ENCODE data around the gene NTSR2. TPM values are rescaled to one million over a fixed set of nuclear protein-coding genes. Genes with fewer than 3 reads are reported as not detected.

The NTSR2 gene
- total and polyA plus RNA-seq, 2 experiments from 2014 or later, result 0.10 TPM; not detected in 1

DNA sequence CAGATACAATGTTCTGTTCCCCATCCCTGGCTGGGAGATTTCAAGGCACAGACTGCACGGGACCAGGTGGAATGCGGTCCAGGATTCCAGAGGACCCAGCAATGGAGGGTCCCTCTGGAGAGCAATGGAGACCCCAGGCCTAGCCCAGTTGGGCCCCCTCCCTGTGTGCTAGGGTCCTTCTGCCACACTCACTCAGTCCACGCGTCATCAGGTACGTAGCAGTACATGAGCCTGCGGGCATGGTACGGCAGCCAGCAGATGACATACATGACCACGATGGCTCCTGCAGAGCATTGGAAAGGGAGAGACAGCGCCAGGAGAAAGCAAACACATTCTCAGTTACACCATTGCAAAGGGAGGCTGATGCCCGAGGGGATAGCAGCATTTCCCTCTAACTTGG is 10.1 kb downstream of the NTSR2 start:
- no peak overlapping the region for H2AFZ ChIP-seq
- no peak overlapping the region for H3K4me2 ChIP-seq
- Mint-ChIP-seq H3K27ac (no peak overlapping the region), H3K4me3 (no peak overlapping the region), H3K36me3 (ENCODE audit: low read depth) (peaks cover 3% of the 10 kb centered on the region; the same call in 1 of the 3 replicates), H3K27me3 (ENCODE audit: insufficient read depth, low read depth, poor library complexity) (peaks cover 9% of the 10 kb centered on the region), H3K4me1 (no peaks in the 10 kb centered on the region), H3K9me3 (peaks cover 5% of the 10 kb centered on the region)
- no peak for DNase-seq (ENCODE audit: low spot score)
- no peaks in the 10 kb centered on the region for H3K9me2 ChIP-seq (ENCODE audit: insufficient read depth)
- no peaks in the 10 kb centered on the region for H3K4me1 ChIP-seq (ENCODE audit: insufficient read depth)
- no peaks in the 10 kb centered on the region for H3F3A ChIP-seq (replicated peaks; ENCODE audit: low read depth)
- no peaks in the 10 kb centered on the region for H3K27me3 ChIP-seq (ENCODE audit: insufficient read depth)
- no peak for ATAC-seq
- H4K20me1 ChIP-seq (replicated peaks; ENCODE audit: insufficient read depth), result no peaks in the 10 kb centered on the region
- no peak overlapping the region for H3K27ac ChIP-seq (ENCODE audit: low read depth)
- no peaks in the 10 kb centered on the region for H3K36me3 ChIP-seq (ENCODE audit: insufficient read depth)
- TF ChIP-seq STAT1 (IDR thresholded peaks at IDR 0.05; ENCODE audit: unreplicated experiment) (no peak), ZNF331 (CRISPR knock-in tag; IDR thresholded peaks at IDR 0.05; ENCODE audit: low read depth) (no peak), CREB1 (CRISPR knock-in tag; IDR thresholded peaks at IDR 0.05; ENCODE audit: low read depth) (no peak)
- TF ChIP-seq, protein P1, sequence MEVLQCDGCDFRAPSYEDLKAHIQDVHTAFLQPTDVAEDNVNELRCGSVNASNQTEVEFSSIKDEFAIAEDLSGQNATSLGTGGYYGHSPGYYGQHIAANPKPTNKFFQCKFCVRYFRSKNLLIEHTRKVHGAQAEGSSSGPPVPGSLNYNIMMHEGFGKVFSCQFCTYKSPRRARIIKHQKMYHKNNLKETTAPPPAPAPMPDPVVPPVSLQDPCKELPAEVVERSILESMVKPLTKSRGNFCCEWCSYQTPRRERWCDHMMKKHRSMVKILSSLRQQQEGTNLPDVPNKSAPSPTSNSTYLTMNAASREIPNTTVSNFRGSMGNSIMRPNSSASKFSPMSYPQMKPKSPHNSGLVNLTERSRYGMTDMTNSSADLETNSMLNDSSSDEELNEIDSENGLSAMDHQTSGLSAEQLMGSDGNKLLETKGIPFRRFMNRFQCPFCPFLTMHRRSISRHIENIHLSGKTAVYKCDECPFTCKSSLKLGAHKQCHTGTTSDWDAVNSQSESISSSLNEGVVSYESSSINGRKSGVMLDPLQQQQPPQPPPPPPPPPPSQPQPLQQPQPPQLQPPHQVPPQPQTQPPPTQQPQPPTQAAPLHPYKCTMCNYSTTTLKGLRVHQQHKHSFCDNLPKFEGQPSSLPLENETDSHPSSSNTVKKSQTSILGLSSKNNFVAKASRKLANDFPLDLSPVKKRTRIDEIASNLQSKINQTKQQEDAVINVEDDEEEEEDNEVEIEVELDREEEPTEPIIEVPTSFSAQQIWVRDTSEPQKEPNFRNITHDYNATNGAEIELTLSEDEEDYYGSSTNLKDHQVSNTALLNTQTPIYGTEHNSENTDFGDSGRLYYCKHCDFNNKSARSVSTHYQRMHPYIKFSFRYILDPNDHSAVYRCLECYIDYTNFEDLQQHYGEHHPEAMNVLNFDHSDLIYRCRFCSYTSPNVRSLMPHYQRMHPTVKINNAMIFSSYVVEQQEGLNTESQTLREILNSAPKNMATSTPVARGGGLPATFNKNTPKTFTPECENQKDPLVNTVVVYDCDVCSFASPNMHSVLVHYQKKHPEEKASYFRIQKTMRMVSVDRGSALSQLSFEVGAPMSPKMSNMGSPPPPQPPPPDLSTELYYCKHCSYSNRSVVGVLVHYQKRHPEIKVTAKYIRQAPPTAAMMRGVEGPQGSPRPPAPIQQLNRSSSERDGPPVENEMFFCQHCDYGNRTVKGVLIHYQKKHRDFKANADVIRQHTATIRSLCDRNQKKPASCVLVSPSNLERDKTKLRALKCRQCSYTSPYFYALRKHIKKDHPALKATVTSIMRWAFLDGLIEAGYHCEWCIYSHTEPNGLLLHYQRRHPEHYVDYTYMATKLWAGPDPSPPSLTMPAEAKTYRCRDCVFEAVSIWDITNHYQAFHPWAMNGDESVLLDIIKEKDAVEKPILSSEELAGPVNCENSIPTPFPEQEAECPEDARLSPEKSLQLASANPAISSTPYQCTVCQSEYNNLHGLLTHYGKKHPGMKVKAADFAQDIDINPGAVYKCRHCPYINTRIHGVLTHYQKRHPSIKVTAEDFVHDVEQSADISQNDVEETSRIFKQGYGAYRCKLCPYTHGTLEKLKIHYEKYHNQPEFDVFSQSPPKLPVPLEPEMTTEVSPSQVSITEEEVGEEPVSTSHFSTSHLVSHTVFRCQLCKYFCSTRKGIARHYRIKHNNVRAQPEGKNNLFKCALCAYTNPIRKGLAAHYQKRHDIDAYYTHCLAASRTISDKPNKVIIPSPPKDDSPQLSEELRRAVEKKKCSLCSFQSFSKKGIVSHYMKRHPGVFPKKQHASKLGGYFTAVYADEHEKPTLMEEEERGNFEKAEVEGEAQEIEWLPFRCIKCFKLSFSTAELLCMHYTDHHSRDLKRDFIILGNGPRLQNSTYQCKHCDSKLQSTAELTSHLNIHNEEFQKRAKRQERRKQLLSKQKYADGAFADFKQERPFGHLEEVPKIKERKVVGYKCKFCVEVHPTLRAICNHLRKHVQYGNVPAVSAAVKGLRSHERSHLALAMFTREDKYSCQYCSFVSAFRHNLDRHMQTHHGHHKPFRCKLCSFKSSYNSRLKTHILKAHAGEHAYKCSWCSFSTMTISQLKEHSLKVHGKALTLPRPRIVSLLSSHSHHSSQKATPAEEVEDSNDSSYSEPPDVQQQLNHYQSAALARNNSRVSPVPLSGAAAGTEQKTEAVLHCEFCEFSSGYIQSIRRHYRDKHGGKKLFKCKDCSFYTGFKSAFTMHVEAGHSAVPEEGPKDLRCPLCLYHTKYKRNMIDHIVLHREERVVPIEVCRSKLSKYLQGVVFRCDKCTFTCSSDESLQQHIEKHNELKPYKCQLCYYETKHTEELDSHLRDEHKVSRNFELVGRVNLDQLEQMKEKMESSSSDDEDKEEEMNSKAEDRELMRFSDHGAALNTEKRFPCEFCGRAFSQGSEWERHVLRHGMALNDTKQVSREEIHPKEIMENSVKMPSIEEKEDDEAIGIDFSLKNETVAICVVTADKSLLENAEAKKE (CRISPR knock-in tag; IDR thresholded peaks at IDR 0.05), result no peak
- TF ChIP-seq, protein P2, sequence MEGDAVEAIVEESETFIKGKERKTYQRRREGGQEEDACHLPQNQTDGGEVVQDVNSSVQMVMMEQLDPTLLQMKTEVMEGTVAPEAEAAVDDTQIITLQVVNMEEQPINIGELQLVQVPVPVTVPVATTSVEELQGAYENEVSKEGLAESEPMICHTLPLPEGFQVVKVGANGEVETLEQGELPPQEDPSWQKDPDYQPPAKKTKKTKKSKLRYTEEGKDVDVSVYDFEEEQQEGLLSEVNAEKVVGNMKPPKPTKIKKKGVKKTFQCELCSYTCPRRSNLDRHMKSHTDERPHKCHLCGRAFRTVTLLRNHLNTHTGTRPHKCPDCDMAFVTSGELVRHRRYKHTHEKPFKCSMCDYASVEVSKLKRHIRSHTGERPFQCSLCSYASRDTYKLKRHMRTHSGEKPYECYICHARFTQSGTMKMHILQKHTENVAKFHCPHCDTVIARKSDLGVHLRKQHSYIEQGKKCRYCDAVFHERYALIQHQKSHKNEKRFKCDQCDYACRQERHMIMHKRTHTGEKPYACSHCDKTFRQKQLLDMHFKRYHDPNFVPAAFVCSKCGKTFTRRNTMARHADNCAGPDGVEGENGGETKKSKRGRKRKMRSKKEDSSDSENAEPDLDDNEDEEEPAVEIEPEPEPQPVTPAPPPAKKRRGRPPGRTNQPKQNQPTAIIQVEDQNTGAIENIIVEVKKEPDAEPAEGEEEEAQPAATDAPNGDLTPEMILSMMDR (conservative IDR thresholded peaks at IDR 0.05; ENCODE audit: low read depth in 2 of 2), result no peak
- H3K79me2 ChIP-seq (replicated peaks; ENCODE audit: insufficient read depth), result no peaks in the 10 kb centered on the region
- H3K4me3 ChIP-seq, result no peak overlapping the region
